Activated naive CD8-positive, alpha-beta T cell treated with anti-CD3 and anti-CD28 coated beads for 36 hours (primary cell): Measurements from ENCODE around the gene EIF3I. TPM values are rescaled to one million over a fixed set of nuclear protein-coding genes. Genes with fewer than 3 reads are reported as not detected.

Experiments
- DNase-seq: peaks from one replicate; pipeline ENCODE4 v3.0.0; 2021
- H3K27ac Mint-ChIP-seq: one replicate; pipeline ENCODE4 v1.8.0; 2022; ENCODE audit warnings: mild to moderate bottlenecking, moderate library complexity, mixed read lengths
- H3K27me3 Mint-ChIP-seq: one replicate; pipeline ENCODE4 v1.8.0; 2022; ENCODE audit warnings: mild to moderate bottlenecking, mixed read lengths
- H3K36me3 Mint-ChIP-seq: one replicate; pipeline ENCODE4 v1.8.0; 2021; ENCODE audit warnings: mild to moderate bottlenecking, mixed read lengths
- H3K4me1 Mint-ChIP-seq: one replicate; pipeline ENCODE4 v1.8.0; 2021; ENCODE audit warnings: mixed read lengths
- H3K4me3 Mint-ChIP-seq: one replicate; pipeline ENCODE4 v1.8.0; 2022; ENCODE audit warnings: mild to moderate bottlenecking, moderate library complexity, mixed read lengths
- H3K9me3 Mint-ChIP-seq: one replicate; pipeline ENCODE4 v1.8.0; 2022; ENCODE audit warnings: mixed read lengths
- total RNA-seq, 2 experiments: library from RNA; stranded (reverse); gene quantifications; one replicate each; pipeline ENCODE4 v1.2.3, GENCODE V29; 2021

EIF3I gene
- total RNA-seq, 2 experiments from 2014 or later: 366 to 389 TPM

DNA sequence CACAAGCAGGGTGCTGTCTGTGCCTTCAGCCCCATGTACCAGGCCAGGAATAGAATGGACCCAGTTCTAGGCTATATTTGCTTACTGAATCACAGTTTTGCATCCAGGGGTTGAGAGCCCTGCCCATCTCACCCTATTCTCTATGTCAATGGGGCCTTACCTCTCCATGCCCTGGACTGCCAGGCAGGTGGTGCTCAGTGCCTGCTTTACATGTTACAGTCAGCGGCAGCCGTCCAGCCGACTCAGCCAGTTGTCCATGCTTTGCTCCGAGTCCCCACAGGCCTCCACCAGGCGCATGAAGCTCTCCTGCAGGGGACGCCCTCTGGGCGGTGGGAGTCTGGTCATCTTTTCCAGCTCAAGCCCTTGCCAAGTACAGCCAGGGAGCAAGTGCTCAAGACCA lies 12.6 kb downstream of the EIF3I start:
- H3K36me3 Mint-ChIP-seq: peaks cover 5% of the 10 kb centered on the region
- no peaks in the 10 kb centered on the region for H3K9me3 Mint-ChIP-seq
- no peak overlapping the region for H3K27ac Mint-ChIP-seq
- DNase-seq: no peak
- H3K27me3 Mint-ChIP-seq: no peaks in the 10 kb centered on the region
- H3K4me3 Mint-ChIP-seq: no peak overlapping the region
- H3K4me1 Mint-ChIP-seq: no peaks in the 10 kb centered on the region

- peak overlapping the region; percentile 22 for H3K4me3 Mint-ChIP-seq
These were observed 17.1 kb downstream of the EIF3I start for GRCh38 chr1:32239337-32239736.

DNA sequence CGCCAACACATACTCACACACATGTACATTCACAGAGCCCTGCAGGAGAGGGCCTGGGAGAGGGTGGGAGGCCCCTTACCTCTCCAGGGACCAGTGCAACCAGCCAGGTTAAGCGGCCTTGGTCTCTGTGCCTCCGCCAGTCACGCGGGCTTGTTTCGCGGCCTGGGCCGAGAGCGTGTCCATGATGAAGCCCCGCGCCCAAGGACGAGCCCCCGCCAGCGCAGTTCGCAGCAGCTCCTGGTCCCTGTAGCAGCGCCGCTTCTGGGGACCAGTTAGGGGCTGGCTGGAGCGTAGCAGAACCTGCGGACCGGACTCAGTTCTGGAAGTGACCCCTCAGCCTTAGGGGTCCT lies 17.6 kb downstream of the EIF3I start:
- Mint-ChIP-seq H3K36me3 (no peaks in the 10 kb centered on the region), H3K4me1 (peaks cover 16% of the 10 kb centered on the region), H3K9me3 (no peaks in the 10 kb centered on the region), H3K27ac (no peak overlapping the region), H3K27me3 (no peaks in the 10 kb centered on the region), H3K4me3 (peak overlapping the region; percentile 81)
- no peak for DNase-seq

More at GRCh38 chr1:32239337-32239736, 17.1 kb downstream of the EIF3I start:
- Mint-ChIP-seq H3K9me3 (no peaks in the 10 kb centered on the region), H3K4me1 (peaks cover 16% of the 10 kb centered on the region), H3K27me3 (no peaks in the 10 kb centered on the region), H3K36me3 (no peaks in the 10 kb centered on the region), H3K27ac (no peak overlapping the region)
- DNase-seq: no peak

GRCh38 chr1:32240140-32240951 lies 18.1 kb downstream of the EIF3I start:
- H3K27me3 Mint-ChIP-seq: no peaks in the 10 kb centered on the region
- DNase-seq: no peak
- peak overlapping the region; percentile 23 for H3K27ac Mint-ChIP-seq
- H3K9me3 Mint-ChIP-seq: no peaks in the 10 kb centered on the region
- no peaks in the 10 kb centered on the region for H3K36me3 Mint-ChIP-seq
- peak overlapping the region; percentile 81 for H3K4me3 Mint-ChIP-seq
- H3K4me1 Mint-ChIP-seq: peaks cover 16% of the 10 kb centered on the region

DNA sequence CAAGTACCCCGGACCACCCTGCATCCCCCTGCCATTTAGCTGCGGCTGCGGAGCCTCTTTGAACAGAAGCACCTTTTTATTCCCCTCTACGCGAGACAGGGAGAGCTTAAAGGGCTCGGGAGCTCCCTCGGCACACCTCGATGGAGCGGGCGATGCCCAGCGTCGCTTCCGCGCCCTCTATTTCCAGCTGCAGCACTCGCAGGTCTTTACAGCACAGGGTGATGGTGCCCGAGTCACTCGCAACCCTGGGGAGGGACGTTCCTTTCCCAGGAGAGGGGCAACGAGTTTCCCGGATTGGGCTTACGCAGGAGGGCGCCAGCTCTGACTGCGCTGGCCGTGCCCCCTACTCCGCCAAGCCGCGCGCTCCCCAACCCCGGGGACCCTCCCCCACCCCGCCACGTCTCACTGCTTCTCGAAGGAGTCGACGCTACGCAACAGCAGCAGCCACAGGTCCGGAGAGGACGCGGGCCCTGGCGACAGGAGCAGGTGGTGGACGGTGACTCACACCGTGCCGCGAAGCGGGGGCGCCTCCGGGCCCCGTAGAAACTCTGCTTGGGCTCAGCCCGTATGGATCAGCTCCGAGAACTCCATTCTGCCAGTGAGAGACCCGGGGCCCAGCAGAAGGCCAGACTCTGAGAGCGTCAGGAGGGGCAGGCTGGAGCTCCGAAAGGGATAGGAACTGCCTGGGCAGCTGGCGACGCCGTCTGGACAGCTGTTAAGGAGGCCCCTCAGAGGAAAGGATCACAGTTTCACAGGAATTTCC lies 19.0 kb downstream of the EIF3I start:
- no peak for DNase-seq
- Mint-ChIP-seq H3K36me3 (no peaks in the 10 kb centered on the region), H3K4me1 (peaks cover 16% of the 10 kb centered on the region), H3K9me3 (no peaks in the 10 kb centered on the region), H3K27me3 (no peaks in the 10 kb centered on the region), H3K4me3 (peak overlapping the region; percentile 81), H3K27ac (peak overlapping the region; percentile 67)

DNA sequence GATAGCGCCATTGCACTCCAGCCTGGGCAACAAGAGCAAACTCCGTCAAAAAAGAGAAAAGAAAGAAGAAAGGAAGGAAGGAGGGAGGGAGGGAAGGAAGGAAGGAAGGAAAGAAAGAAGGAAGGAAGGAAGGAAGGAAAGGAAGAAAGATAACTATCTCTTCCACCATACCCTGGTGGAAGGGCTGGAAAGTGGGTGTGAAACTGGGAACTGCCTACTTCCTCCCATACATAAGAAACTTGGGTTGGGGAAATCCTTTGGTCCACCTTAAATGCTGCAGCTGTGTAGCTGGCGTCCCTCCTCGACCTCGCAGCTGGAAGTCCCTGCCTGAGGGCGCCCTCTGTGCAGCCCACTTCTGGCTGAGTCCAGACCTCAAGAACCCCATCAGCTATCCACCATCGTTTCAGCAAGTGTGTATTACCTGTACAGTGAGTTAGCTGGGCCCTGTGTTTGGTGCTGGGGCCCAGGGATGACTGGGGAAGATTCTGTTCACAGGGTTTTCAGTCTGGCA lies 20.2 kb downstream of the EIF3I start:
- peak overlapping the region; percentile 16 for H3K27ac Mint-ChIP-seq
- no peaks in the 10 kb centered on the region for H3K27me3 Mint-ChIP-seq
- DNase-seq: no peak
- no peaks in the 10 kb centered on the region for H3K36me3 Mint-ChIP-seq
- H3K9me3 Mint-ChIP-seq: no peaks in the 10 kb centered on the region
- H3K4me1 Mint-ChIP-seq: peaks cover 27% of the 10 kb centered on the region
- no peak overlapping the region for H3K4me3 Mint-ChIP-seq

- Mint-ChIP-seq H3K27me3 (no peaks in the 10 kb centered on the region), H3K9me3 (no peaks in the 10 kb centered on the region), H3K27ac (peak within 1 kb of the TSS; percentile 92), H3K4me3 (peak within 1 kb of the TSS; percentile 36), H3K36me3 (peaks cover 8% of the 10 kb centered on the region), H3K4me1 (peaks cover 50% of the 10 kb centered on the region)
- DNase-seq: no peak
These were observed 24.7 kb downstream of the EIF3I start, which contains the start of gene FAM167B for GRCh38 chr1:32246888-32247273. Gene FAM167B, plus strand, starts transcription at chr1:32247222. Its CDS starts 200 bp downstream, at chr1:32247422.

GRCh38 chr1:32247452-32247851 lies 25.2 kb downstream of the EIF3I start:
- Mint-ChIP-seq H3K4me3 (no peak overlapping the region), H3K36me3 (peaks cover 14% of the 10 kb centered on the region), H3K4me1 (peaks cover 47% of the 10 kb centered on the region), H3K27me3 (no peaks in the 10 kb centered on the region), H3K9me3 (no peaks in the 10 kb centered on the region), H3K27ac (peak overlapping the region; percentile 92)
- DNase-seq: no peak

DNA sequence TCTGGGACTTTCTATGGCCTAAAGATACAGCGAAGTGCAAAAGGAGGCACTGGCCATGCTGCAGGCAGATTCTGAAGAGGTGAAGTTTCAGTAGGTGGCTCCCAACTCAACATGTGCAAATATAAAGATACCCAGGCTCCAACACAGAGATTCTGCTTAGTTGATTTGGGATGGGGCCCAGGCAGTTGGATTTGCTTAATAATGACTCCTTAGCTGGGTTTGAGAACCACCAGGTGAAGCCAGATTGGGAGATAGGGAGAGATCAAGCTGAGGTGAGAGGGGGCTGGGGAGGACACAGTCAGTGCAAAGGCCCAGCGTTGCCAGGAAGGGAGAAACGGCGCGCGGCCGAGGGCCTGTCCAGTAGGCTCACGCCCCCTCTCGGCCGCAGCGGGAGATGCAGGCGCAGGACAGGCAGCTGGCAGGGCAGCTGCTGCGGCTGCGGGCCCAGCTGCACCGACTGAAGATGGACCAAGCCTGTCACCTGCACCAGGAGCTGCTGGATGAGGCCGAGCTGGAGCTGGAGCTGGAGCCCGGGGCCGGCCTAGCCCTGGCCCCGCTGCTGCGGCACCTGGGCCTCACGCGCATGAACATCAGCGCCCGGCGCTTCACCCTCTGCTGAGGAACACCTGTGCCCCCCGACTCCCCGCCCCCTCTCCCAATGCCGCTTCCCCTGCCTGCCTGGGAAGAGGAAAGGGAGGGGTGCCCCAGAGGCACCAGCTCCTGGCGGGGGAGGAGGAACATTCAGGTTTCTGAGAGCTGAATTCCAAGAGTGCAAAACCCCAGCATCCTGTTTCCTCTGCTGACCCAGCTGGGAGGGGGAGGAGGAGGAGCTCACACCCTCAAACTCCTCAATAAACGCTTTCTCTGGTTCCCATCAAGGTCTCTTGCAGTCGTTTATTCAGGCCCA lies 26.0 kb downstream of the EIF3I start:
- Mint-ChIP-seq H3K27me3 (no peaks in the 10 kb centered on the region), H3K4me3 (peak overlapping the region; percentile 38), H3K9me3 (no peaks in the 10 kb centered on the region), H3K4me1 (peaks cover 48% of the 10 kb centered on the region), H3K36me3 (peaks cover 22% of the 10 kb centered on the region), H3K27ac (peak overlapping the region; percentile 92)
- peak; percentile 84 for DNase-seq

DNA sequence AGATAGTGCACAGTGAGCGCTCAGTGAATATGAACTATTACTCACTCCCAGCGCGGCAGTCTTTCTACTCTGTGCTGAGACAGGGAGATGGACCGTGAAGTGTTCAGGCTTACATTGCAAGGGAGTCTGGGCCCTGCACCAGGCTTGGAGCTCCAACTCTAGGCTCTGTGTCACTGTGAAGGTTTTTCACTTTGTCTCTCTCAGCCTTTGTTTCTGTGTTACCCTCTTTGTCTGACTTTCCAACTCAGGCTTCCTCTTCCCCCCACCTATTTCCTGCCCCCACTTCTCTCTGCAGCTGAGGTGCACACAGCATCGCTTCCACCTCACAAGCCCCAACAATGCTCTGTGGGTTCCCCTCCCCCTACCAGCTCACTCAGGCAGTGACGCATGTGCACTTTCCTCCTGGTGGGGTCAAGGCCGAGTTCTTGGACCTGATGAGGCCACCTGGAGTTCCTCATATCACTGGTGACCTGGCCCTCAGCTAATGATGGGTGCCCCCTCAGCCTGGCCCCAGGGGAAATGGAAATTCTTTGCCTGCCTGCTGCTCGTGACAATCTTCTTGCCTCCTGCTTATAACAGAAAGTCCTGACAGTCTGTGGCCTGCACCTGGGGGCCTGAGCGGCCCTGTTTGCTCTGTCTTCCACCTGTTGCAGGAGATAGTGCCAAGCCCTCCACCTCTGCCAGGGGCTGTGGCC lies 27.8 kb downstream of the EIF3I start:
- peak overlapping the region; percentile 97 for H3K4me3 Mint-ChIP-seq
- H3K4me1 Mint-ChIP-seq: peaks cover 56% of the 10 kb centered on the region
- peak overlapping the region; percentile 92 for H3K27ac Mint-ChIP-seq
- H3K36me3 Mint-ChIP-seq: peaks cover 35% of the 10 kb centered on the region
- DNase-seq: peak; percentile 82
- no peaks in the 10 kb centered on the region for H3K9me3 Mint-ChIP-seq
- no peaks in the 10 kb centered on the region for H3K27me3 Mint-ChIP-seq

GRCh38 chr1:32250893-32251716 lies 28.9 kb downstream of the EIF3I start, which contains the start of gene LCK:
Gene LCK, plus strand, starts transcription at chr1:32251265. Its CDS starts 23,065 bp downstream, at chr1:32274330.
- Mint-ChIP-seq H3K36me3 (peaks cover 40% of the 10 kb centered on the region), H3K4me3 (peak within 1 kb of the TSS; percentile 97), H3K9me3 (no peaks in the 10 kb centered on the region), H3K27ac (peak within 1 kb of the TSS; percentile 92), H3K27me3 (no peaks in the 10 kb centered on the region), H3K4me1 (peaks cover 61% of the 10 kb centered on the region)
- peak; percentile 85 for DNase-seq

- Mint-ChIP-seq H3K9me3 (peaks cover 2% of the 10 kb centered on the region), H3K27me3 (no peaks in the 10 kb centered on the region), H3K4me1 (peaks cover 47% of the 10 kb centered on the region), H3K27ac (peak overlapping the region; percentile 86), H3K4me3 (peak overlapping the region; percentile 97), H3K36me3 (peaks cover 65% of the 10 kb centered on the region)
- DNase-seq: no peak
These were observed 33.2 kb downstream of the EIF3I start for GRCh38 chr1:32255072-32256071.
